HG03571 (cell line): ENCODE data around the gene TMEFF1.

ENCODE experiments used
- ATAC-seq: cut with Tn5 transposase; IDR thresholded peaks from one replicate; pipeline ENCODE4 v1.9.1; 2021; ENCODE audit not compliant: unreplicated experiment

The TMEFF1 gene

DNA sequence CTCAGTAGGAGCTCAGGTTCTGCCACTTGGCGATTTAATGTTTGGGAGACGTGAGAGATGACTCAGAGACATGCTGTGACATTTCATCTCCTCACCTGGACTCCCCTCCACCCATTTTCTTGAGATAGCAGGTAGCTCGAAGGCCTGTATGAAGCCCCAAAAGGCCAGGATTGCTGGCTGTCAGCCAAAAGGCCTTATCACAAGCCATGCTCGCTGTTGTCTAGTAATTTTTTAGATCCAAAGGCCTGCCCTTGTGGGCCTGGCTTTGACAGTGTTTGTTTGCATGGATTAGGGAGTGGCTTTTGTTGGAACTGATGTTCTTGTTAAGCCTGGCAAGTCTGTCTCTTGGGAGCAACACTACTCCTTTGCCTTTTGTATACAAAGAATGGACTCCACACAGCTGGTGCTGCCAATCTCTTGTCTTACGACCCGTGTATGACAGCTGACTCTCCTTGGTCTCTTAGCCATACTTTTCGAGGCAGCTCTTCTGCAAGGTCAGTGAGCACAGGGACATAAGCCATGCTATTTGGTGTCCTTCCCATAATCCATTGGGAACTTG is 127.7 kb downstream of the TMEFF1 start:
- no peak for ATAC-seq

DNA sequence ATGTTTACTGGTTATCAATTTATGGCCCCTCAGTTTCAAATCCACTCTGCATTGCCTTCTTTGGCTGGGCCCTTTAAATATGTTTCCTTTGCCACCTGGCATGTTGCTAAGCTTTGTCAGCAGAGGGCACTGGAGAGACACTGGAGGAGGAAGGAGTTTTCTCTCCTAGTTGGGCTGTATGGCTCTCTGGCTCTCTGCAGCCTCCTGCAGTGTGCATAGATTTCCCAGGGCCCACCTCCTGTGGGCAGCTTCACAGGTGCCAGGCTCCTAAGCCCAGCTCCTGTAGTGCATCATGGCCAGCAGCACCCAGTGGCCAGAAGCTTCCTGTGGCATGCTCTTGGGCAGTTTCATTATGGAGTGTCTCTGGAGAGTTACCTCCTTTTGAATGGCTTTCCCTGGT is 128.3 kb downstream of the TMEFF1 start:
- ATAC-seq: peak; percentile 45

DNA sequence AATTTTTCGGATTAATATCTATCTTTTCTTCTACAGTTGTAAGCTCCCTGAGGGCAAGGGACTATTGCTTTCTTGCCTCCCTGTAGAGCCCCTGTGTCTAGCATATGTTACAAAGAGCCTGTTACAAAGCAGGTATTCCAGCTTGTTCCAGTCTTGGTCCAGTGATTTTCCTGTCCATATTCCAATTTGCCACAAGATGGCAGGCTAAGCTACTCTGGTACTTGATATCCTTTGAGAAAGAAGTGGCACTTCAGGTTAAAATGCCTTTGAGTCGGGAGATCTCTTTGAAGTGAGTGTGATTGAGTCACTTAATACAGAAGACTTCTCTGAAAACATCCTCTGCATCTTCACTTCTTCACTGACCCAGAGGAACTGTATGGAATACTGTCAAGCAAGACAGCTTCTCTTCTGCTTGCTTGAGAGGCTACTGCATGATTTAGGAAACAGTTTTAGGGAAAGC is 129.4 kb downstream of the TMEFF1 start:
- ATAC-seq: no peak

DNA sequence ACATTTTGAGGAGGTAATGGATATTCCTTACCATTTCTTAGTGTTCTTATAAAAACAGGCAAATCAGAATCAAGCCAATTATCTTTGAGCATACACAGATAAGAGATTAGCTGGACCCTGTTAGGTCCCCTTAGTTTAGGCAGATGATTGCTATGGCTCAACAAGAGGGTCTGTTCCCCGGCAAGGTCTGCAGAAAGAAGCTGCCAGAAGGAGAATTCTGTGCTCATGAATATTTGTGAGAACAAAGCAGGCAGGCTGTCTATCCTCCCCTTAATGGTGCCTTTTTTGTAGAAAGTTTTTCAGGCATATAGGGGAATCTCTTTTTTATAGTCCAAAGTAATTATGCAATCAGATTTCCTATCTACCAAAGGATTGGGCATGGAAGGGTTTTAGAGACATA is 132.5 kb downstream of the TMEFF1 start:
- ATAC-seq: no peak

DNA sequence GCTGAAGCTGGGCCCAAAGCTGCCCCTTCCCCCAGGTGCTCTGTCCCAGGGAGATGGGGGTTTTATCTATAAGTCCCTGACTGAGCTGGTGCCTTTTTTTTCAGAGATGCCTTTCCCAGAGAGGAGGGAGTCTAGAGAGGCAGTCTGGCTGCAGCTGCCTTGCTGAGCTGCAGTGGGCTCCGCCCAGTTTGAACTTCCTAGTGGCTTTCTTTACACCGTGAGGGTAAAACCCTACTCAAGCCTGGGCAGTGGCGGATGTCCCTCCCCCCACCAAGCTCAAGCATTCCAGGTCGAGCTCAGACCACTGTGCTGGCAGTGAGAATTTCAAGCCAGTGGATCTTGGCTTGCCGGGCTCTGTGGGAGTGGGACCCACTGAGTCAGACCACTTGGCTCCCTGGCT is 146.2 kb downstream of the TMEFF1 start:
- no peak for ATAC-seq

DNA sequence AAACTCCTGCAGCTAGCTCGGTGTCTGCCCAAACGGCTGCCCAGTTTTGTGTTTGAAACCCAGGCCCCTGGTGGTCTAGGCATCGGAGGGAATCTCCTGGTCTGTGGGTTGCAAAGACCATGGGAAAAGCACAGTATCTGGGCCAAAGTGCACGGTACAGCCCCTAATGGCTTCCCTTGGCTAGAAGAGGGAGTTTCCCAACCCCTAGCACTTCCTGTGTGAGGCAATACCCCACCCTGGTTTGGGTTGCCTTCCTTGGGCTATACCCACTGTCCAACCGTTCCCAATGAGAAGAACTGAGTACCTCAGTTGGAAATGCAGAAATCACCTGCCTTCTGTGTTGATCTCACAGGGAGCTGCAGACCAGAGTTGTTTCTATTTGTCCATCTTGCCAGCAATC is 146.7 kb downstream of the TMEFF1 start:
- ATAC-seq: no peak

DNA sequence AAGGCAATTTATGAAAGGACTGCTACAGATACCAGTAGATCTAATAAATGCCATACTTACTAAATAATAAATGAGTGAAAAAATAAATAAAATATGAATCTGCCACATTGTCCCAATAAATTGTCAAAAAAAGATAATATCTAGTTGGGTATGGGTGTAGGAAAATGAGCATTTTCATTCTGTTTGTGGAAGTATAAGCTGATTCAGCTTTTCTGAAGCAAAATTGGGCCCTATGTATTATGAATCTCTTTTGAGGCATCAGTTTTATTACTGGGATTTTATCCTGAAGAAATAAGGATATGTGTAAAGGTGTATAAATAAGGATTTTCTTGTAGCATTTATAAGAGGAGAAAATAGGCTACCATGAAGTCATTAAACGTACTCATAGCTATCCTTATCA is 151.0 kb downstream of the TMEFF1 start:
- no peak for ATAC-seq

DNA sequence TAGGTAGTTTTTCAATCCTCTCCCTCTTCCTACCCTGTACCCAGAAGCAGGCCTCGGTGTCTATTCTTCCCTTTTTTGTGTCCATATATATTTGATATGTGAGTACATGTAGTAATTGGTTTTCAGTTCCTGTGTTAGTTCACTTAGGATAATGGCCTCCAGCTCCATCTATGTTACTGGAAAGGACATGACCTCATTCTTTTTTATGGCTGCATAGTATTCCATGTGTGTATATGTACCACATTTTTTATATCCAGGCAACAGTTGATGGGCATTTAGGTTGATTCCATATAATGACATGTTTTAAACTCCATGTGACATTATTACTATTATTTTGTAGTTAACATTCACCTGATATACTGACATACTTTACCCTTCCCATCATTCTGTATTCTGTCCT is 154.0 kb downstream of the TMEFF1 start:
- no peak for ATAC-seq
